ENCODE data around the gene ABHD11. TPM values are rescaled to one million over a fixed set of nuclear protein-coding genes. Genes with fewer than 3 reads are reported as not detected.
A peak's percentile ranks its signal among the peaks of the same experiment; 100 is the strongest.

The ABHD11 gene
- total RNA-seq, 4 donors from 2014 or later = 39.5 to 75.8 (median 67.1) TPM

DNA sequence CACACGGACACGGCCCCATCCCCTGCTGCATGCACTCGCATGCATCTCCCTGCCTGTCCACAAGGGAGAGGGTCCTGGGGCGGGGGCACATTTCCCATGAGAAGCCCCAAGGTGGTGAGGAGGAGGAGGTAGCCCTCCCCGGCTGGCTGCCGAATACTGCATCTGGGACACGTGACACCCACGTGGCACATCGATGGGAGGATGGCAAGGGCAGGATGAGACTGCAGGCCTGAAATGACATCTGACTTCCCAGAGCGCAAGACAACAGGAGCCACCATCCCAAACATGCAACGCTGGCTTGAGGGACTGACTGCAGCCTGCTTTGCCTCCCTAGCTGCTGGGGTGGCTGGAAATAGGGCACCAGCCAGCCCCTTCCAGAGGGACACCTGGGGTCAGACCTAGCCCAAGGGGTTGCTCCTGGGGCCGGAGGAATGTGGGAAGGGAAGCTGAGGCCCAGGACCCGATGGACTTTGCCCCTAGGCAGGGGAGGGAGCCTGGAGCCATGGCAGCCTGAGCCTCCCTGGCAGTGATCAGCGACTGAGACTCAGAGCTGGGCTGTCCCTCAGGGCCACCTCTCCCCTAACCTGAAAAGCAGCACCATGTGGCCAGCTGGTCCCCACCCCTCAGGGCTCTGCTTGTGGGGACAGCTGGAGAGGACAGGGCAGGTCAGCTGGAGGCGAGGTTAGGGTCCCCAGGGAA is 39.1 kb downstream of the ABHD11 start:
- peaks cover 15 to 28% of the 10 kb centered on the region in 2 donors for H3K36me3 ChIP-seq
- intact Hi-C loops (cut with DNase I) = no loop called here
- H3K27me3 ChIP-seq = no peaks in the 10 kb centered on the region
- H3K4me3 ChIP-seq (replicated peaks in 1 of 3) = no peak overlapping the region
- no peaks in the 10 kb centered on the region for H3K4me1 ChIP-seq
- no peak for DNase-seq
- H3K27ac ChIP-seq = no peak overlapping the region
- H3K9me3 ChIP-seq = no peaks in the 10 kb centered on the region
- no peak for TF ChIP-seq POLR2A (IDR thresholded peaks at IDR 0.05)
- TF ChIP-seq, protein P1, sequence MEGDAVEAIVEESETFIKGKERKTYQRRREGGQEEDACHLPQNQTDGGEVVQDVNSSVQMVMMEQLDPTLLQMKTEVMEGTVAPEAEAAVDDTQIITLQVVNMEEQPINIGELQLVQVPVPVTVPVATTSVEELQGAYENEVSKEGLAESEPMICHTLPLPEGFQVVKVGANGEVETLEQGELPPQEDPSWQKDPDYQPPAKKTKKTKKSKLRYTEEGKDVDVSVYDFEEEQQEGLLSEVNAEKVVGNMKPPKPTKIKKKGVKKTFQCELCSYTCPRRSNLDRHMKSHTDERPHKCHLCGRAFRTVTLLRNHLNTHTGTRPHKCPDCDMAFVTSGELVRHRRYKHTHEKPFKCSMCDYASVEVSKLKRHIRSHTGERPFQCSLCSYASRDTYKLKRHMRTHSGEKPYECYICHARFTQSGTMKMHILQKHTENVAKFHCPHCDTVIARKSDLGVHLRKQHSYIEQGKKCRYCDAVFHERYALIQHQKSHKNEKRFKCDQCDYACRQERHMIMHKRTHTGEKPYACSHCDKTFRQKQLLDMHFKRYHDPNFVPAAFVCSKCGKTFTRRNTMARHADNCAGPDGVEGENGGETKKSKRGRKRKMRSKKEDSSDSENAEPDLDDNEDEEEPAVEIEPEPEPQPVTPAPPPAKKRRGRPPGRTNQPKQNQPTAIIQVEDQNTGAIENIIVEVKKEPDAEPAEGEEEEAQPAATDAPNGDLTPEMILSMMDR (IDR thresholded peaks at IDR 0.05) = no peak
- 87 to 89% methylated on average over 13 to 14 of the region's 15 CpGs for WGBS, 2 donors

DNA sequence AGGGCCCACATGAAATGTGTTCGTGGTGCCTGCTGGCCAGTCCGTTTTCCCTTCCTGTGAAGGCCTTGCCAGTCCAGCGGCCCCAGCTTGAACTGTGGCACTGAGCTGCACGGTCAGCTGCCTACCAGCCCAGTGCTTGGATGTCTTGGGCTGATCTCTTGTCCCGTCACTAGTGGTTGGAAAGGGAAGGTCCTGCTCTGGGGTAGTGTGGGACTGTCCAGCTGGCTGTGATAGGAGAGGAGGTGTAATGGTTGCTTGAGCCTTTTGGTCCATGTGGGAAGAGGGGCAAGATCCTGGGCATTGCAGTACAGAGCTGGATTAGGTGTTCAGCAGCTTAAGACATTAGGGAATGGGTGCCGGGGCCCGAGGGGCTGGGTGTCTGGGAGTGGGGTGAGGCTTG is 40.2 kb downstream of the ABHD11 start:
- Histone ChIP-seq H3K27me3 (no peaks in the 10 kb centered on the region), H3K36me3 (peaks cover 26 to 39% of the 10 kb centered on the region in 2 donors), H3K4me1 (no peaks in the 10 kb centered on the region), H3K27ac (no peak overlapping the region), H3K9me3 (no peaks in the 10 kb centered on the region), H3K4me3 (replicated peaks in 1 of 3) (no peak overlapping the region)
- WGBS, 2 donors = 87 to 95% methylated on average over 6 to 7 of the region's 7 CpGs
- intact Hi-C loops (cut with DNase I) = no loop called here
- TF ChIP-seq, protein P1 (IDR thresholded peaks at IDR 0.05) = no peak
- TF ChIP-seq POLR2A (IDR thresholded peaks at IDR 0.05) = no peak
- DNase-seq = no peak

GRCh38 chr7:73696372-73696771 is 42.2 kb downstream of the ABHD11 start:
- intact Hi-C loops (cut with DNase I) = no loop called here
- no peaks in the 10 kb centered on the region for H3K4me1 ChIP-seq
- H3K4me3 ChIP-seq (replicated peaks in 1 of 3) = no peak overlapping the region
- H3K9me3 ChIP-seq = no peaks in the 10 kb centered on the region
- H3K27me3 ChIP-seq = no peaks in the 10 kb centered on the region
- DNase-seq = no peak
- peaks cover 36 to 50% of the 10 kb centered on the region in 2 donors for H3K36me3 ChIP-seq
- WGBS, 2 donors = 91 to 98% methylated on average over 4 of the region's 4 CpGs
- TF ChIP-seq, protein P1 (IDR thresholded peaks at IDR 0.05) = no peak
- no peak for TF ChIP-seq POLR2A (IDR thresholded peaks at IDR 0.05)
- H3K27ac ChIP-seq = no peak overlapping the region

- Histone ChIP-seq H3K9me3 (no peaks in the 10 kb centered on the region), H3K27me3 (no peaks in the 10 kb centered on the region), H3K4me1 (no peaks in the 10 kb centered on the region), H3K4me3 (replicated peaks in 1 of 3) (no peak overlapping the region), H3K27ac (no peak overlapping the region), H3K36me3 (peaks cover 25 to 36% of the 10 kb centered on the region in 2 donors)
- 67 to 74% methylated on average over 7 of the region's 7 CpGs for WGBS, 2 donors
- intact Hi-C loops (cut with DNase I) = no loop called here
- peak in 1 of 2 donors; percentile 40 for DNase-seq
- no peak for TF ChIP-seq POLR2A (IDR thresholded peaks at IDR 0.05)
- TF ChIP-seq, protein P1 (IDR thresholded peaks at IDR 0.05) = no peak
Observed at GRCh38 chr7:73690646-73691045, 48.0 kb downstream of the ABHD11 start.

- DNase-seq = no peak
- Histone ChIP-seq H3K4me3 (replicated peaks in 1 of 3) (no peak overlapping the region), H3K27me3 (no peaks in the 10 kb centered on the region), H3K36me3 (peaks cover 9 to 21% of the 10 kb centered on the region in 2 donors), H3K9me3 (no peaks in the 10 kb centered on the region), H3K4me1 (peaks cover 6% of the 10 kb centered on the region in 2 donors), H3K27ac (no peak overlapping the region)
- intact Hi-C loops (cut with DNase I) = no loop called here
- TF ChIP-seq, protein P1 (IDR thresholded peaks at IDR 0.05) = no peak
- TF ChIP-seq POLR2A (IDR thresholded peaks at IDR 0.05) = no peak
- 96 to 97% methylated on average over 8 of the region's 8 CpGs for WGBS, 2 donors
Observed at GRCh38 chr7:73688288-73688687, 50.3 kb downstream of the ABHD11 start.

Data from thyroid gland (tissue), 4 donors.